HCT116 (cell line): ENCODE measurements around the gene LAMC3. TPM values are rescaled to one million over a fixed set of nuclear protein-coding genes. Genes with fewer than 3 reads are reported as not detected.

Experiments used
- ATAC-seq: fragments of 200-7000 bp; cut with Tn5 transposase; 2 replicates; pipeline ENCODE4 v1.9.1; 2020; ENCODE audit warnings: mild to moderate bottlenecking, moderate library complexity
- BruUV-seq: library from RNA; stranded (reverse); fragments of 400-500 nt; replicated peaks from 2 replicates; lab custom pipeline; 2021; lab: Mats Ljungman, UMichigan
- CTCF ChIA-PET: fragments of 300-600 bp; sonication (Branson Sonifier 250); formaldehyde crosslinking; loops from one replicate; lab custom pipeline; 2021; ENCODE audit warnings: antibody characterized with exemption; lab: Charles Lee
- POLR2A ChIA-PET: fragments of 300-600, 350-600 bp; sonication (Branson Sonifier 250); formaldehyde crosslinking; loops from one replicate; lab custom pipeline; 2021; ENCODE audit warnings: antibody characterized with exemption; lab: Charles Lee
- RAD21 ChIA-PET, 2 experiments: fragments of 300-600 bp; sonication (Branson Sonifier 250); formaldehyde crosslinking; loops; one replicate each; lab custom pipeline; 2023; ENCODE audit warnings: low total read pairs in 2 of 2; ENCODE audit not compliant: uncharacterized antibody in 2 of 2, unreplicated experiment in 2 of 2, low non-redundant PET in 1 of 2; lab: Charles Lee
- DNase-seq: peaks from one replicate; pipeline ENCODE4 v3.0.0-alpha.2; 2010; ENCODE audit warnings: low read depth, low spot score
- H2AFZ ChIP-seq: fragments of 200-600 bp; shearing (Covaris generic), sonication (generic); 2 replicates; pipeline ENCODE4 v1.6.1; 2017; ENCODE audit warnings: low read depth, mixed run types, mixed read lengths, antibody characterized with exemption, low read length; ENCODE audit not compliant: poor library complexity, severe bottlenecking
- H3K27ac ChIP-seq: 2 replicates; pipeline ENCODE4 v1.5.1; 2012; ENCODE audit warnings: low read depth, low read length
- H3K27me3 ChIP-seq: fragments of 200-600 bp; sonication (generic); 2 replicates; pipeline ENCODE4 v1.6.1; 2016; ENCODE audit warnings: mixed run types, low read length, mixed read lengths; ENCODE audit not compliant: insufficient read depth
- H3K36me3 ChIP-seq, 2 experiments: fragments of 200-500 bp in 1 of 2; fragments of 200-600 bp in 1 of 2; sonication (Bioruptor generic) in 1 of 2; sonication (generic) in 1 of 2; 2 replicates each; pipeline versions ENCODE4 v1.5.1 to v1.6.1; 2014 to 2016; ENCODE audit warnings: low read length in 2 of 2, inconsistent platforms in 1 of 2, mixed read lengths in 1 of 2, mixed run types in 1 of 2; ENCODE audit not compliant: insufficient read depth in 2 of 2, control insufficient read depth in 1 of 2
- H3K4me1 ChIP-seq, 2 experiments: fragments of 200-600 bp in 1 of 2; sonication (generic) in 1 of 2; 2 replicates each; pipeline versions ENCODE4 v1.5.1 to v1.6.1; 2012 to 2017; ENCODE audit warnings: low read length in 2 of 2, inconsistent platforms in 1 of 2, mild to moderate bottlenecking in 1 of 2, mixed read lengths in 1 of 2, mixed run types in 1 of 2, moderate library complexity in 1 of 2; ENCODE audit not compliant: insufficient read depth in 2 of 2, control insufficient read depth in 1 of 2
- H3K4me2 ChIP-seq: fragments of 200-600 bp; sonication (generic); 2 replicates; pipeline ENCODE4 v1.6.1; 2017; ENCODE audit warnings: mixed run types, low read length, mixed read lengths
- H3K4me3 ChIP-seq, 2 experiments: fragments of 200-600 bp in 1 of 2; sonication (generic) in 1 of 2; replicated peaks in 1 of 2; 2 replicates each; pipeline ENCODE4 v1.5.1; 2011 to 2016; ENCODE audit warnings: low read length in 2 of 2, control low read depth in 1 of 2, low read depth in 1 of 2, mild to moderate bottlenecking in 1 of 2, mixed read lengths in 1 of 2, mixed run types in 1 of 2
- H3K79me2 ChIP-seq: fragments of 200-600 bp; sonication (generic); 2 replicates; pipeline ENCODE4 v1.6.1; 2017; ENCODE audit warnings: mild to moderate bottlenecking, mixed run types, low read length, moderate library complexity, mixed read lengths; ENCODE audit not compliant: insufficient read depth
- H3K9ac ChIP-seq: fragments of 200-600 bp; sonication (generic); 2 replicates; pipeline ENCODE4 v1.6.1; 2016; ENCODE audit warnings: low read length, mixed read lengths
- H3K9me2 ChIP-seq: fragments of 200-600 bp; sonication (generic), shearing (Covaris generic); 2 replicates; pipeline ENCODE4 v1.6.1; 2017; ENCODE audit warnings: mixed run types, mild to moderate bottlenecking, moderate library complexity; ENCODE audit not compliant: insufficient read depth
- H3K9me3 ChIP-seq, 2 experiments: fragments of 200-500 bp in 1 of 2; fragments of 200-600 bp in 1 of 2; sonication (Bioruptor generic) in 1 of 2; sonication (generic) in 1 of 2; 2 replicates each; pipeline ENCODE4 v1.6.1; 2014 to 2017; ENCODE audit warnings: low read length in 2 of 2, mixed read lengths in 2 of 2, inconsistent platforms in 1 of 2, low read depth in 1 of 2, mild to moderate bottlenecking in 1 of 2, mixed run types in 1 of 2, moderate library complexity in 1 of 2; ENCODE audit not compliant: control insufficient read depth in 1 of 2, insufficient read depth in 1 of 2
- H4K20me1 ChIP-seq: fragments of 200-600 bp; sonication (generic), shearing (Covaris generic); 2 replicates; pipeline ENCODE4 v1.6.1; 2017; ENCODE audit warnings: mixed run types, mild to moderate bottlenecking, moderate library complexity; ENCODE audit not compliant: insufficient read depth
- ATF3 ChIP-seq: IDR thresholded peaks from 2 replicates; pipeline ENCODE4 v1.6.1; 2012
- CBX3 ChIP-seq: IDR thresholded peaks from 2 replicates; pipeline ENCODE4 v1.6.1; 2012; ENCODE audit warnings: low read depth
- ELF1 ChIP-seq: IDR thresholded peaks from 2 replicates; pipeline ENCODE4 v1.6.1; 2012; ENCODE audit warnings: low read depth, borderline replicate concordance
- EZH2phosphoT487 ChIP-seq: fragments of 200-600 bp; IDR thresholded peaks from 2 replicates; pipeline ENCODE4 v1.6.1; 2018; ENCODE audit warnings: antibody characterized with exemption, borderline replicate concordance
- POLR2A ChIP-seq: IDR thresholded peaks from 2 replicates; pipeline ENCODE4 v1.7.0; 2011; ENCODE audit warnings: borderline replicate concordance; ENCODE audit not compliant: insufficient read depth, insufficient read length; ENCODE audit errors: extremely low read depth
- RAD21 ChIP-seq: IDR thresholded peaks from 2 replicates; pipeline ENCODE4 v1.6.1; 2012; ENCODE audit warnings: low read depth, mild to moderate bottlenecking
- SP1 ChIP-seq: IDR thresholded peaks from 2 replicates; pipeline ENCODE4 v1.6.1; 2012; ENCODE audit warnings: low read depth
- ZBTB33 ChIP-seq: IDR thresholded peaks from 2 replicates; pipeline ENCODE4 v1.6.1; 2011; ENCODE audit warnings: mild to moderate bottlenecking, low read length, moderate library complexity; ENCODE audit not compliant: insufficient replicate concordance; ENCODE audit errors: extremely low read depth
- ZFX ChIP-seq: fragments of 450-650 bp; IDR thresholded peaks from 2 replicates; pipeline ENCODE4 v1.6.1; 2017
- ZNF274 ChIP-seq: fragments of 200-500 bp; sonication (Bioruptor generic); IDR thresholded peaks from 2 replicates; pipeline ENCODE4 v1.6.1; 2014; ENCODE audit warnings: mild to moderate bottlenecking, low read depth, low read length, inconsistent platforms
- intact Hi-C: fragments of 100-400 bp; cut with micrococcal nuclease; formaldehyde crosslinking; loops from 2 replicates; pipeline ENCODE4 v1.10.0; 2022
- total RNA-seq: library from RNA; stranded (reverse); gene quantifications from one replicate; pipeline ENCODE4 v1.2.1, GENCODE V29; 2021; ENCODE audit not compliant: unreplicated experiment

The LAMC3 gene
- total RNA-seq, 1 experiment from 2014 or later = 7.7 TPM

- DNase-seq = no peak
- CTCF ChIA-PET = no interaction called here
Measured at GRCh38 chr9:131078427-131079366, 69.7 kb downstream of the LAMC3 start.

More at GRCh38 chr9:131078427-131079366, 69.7 kb downstream of the LAMC3 start:
- no peaks in the 10 kb centered on the region for H3K79me2 ChIP-seq
- no peak overlapping the region for H2AFZ ChIP-seq
- H3K9me2 ChIP-seq = no peaks in the 10 kb centered on the region
- no peak overlapping the region for H3K9ac ChIP-seq
- no peak overlapping the region for H3K4me2 ChIP-seq
- BruUV-seq = no TSS peak
- peaks cover 11 to 15% of the 10 kb centered on the region in 2 experiments for H3K4me1 ChIP-seq
- H3K36me3 ChIP-seq = no peaks in the 10 kb centered on the region
- ATAC-seq = no peak
- H3K27me3 ChIP-seq = no peaks in the 10 kb centered on the region
- no peaks in the 10 kb centered on the region for H3K9me3 ChIP-seq
- H3K27ac ChIP-seq = no peak overlapping the region
- TF ChIP-seq EZH2phosphoT487 = no peak
- no peak for TF ChIP-seq ATF3
- TF ChIP-seq ZBTB33 = no peak
- no peak for TF ChIP-seq RAD21
- TF ChIP-seq POLR2A = no peak
- TF ChIP-seq SP1 = no peak
- TF ChIP-seq ZNF274 = no peak
- no peak for TF ChIP-seq ELF1
- TF ChIP-seq ZFX = no peak
- no peak for TF ChIP-seq CBX3
- no peaks in the 10 kb centered on the region for H4K20me1 ChIP-seq
- ChIA-PET POLR2A (no interaction called here), RAD21 (no interaction called here)
- H3K4me3 ChIP-seq = no peak overlapping the region
- intact Hi-C loops = no loop called here
